NB4 (cell line): ENCODE data around the gene MNAT1.

Experiments
- DNase-seq: peaks from one replicate; pipeline ENCODE4 v3.0.0; 2010; ENCODE audit warnings: low read depth
- H3K4me3 ChIP-seq: one replicate; pipeline ENCODE4 v1.5.1; 2011; ENCODE audit warnings: mild to moderate bottlenecking, low read depth, low read length, moderate library complexity
- MYC ChIP-seq: IDR thresholded peaks from 2 replicates; pipeline ENCODE4 v1.6.1; 2011; ENCODE audit warnings: low read depth, low read length
- POLR2A ChIP-seq: IDR thresholded peaks from 2 replicates; pipeline ENCODE4 v1.6.1; 2011; ENCODE audit warnings: mild to moderate bottlenecking; ENCODE audit not compliant: insufficient read length; ENCODE audit errors: extremely low read depth
- TF ChIP-seq, protein P1 (sequence below): IDR thresholded peaks from one replicate; pipeline ENCODE4 v1.5.1; 2012; ENCODE audit warnings: low read depth, low read length
- TF ChIP-seq, protein P2 (sequence below): IDR thresholded peaks from 2 replicates; pipeline ENCODE4 v1.6.1; 2011; ENCODE audit warnings: low read depth, low read length

MNAT1 gene

DNA sequence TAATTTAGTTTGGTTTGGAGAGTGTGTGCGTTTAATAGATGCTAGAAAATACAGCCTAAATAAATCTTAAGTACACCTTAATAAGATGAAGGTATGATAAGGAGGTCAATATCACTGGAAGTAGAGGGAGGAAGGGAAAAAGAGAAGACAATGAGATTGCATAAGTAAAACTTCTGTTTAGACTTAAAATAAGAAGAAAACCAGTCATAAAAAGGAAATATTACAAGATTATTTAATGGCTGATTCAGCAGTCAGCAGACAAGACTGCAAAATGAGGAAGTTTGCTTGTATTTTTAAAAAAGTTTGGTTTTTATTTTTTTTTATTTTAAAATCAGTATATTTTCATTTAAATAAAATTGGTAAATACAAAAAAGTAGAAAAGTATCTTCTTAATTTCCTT, 249.6 kb downstream of the MNAT1 start:
- DNase-seq: no peak
- no peak overlapping the region for H3K4me3 ChIP-seq

DNA sequence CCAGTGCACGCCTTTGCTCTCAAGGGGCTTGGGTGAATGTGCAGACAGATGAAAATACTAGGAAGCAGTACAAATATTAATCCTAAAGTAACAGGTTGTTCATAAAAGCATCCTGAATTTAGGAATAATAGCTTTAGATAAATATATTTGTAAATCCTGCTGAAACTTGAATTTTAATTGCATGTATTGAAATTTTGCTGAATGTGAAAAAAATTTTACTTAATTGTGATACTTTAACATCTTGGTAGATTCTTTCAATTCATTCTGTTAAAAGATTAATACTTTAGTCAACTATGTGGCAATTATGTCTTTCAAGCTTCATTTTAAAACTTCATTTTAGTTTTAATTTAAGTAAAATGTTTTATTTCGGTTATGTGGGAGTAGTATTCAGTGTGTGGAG, 251.9 kb downstream of the MNAT1 start:
- DNase-seq: no peak
- H3K4me3 ChIP-seq: no peak overlapping the region
- TF ChIP-seq POLR2A: no peak
- TF ChIP-seq, protein P1, sequence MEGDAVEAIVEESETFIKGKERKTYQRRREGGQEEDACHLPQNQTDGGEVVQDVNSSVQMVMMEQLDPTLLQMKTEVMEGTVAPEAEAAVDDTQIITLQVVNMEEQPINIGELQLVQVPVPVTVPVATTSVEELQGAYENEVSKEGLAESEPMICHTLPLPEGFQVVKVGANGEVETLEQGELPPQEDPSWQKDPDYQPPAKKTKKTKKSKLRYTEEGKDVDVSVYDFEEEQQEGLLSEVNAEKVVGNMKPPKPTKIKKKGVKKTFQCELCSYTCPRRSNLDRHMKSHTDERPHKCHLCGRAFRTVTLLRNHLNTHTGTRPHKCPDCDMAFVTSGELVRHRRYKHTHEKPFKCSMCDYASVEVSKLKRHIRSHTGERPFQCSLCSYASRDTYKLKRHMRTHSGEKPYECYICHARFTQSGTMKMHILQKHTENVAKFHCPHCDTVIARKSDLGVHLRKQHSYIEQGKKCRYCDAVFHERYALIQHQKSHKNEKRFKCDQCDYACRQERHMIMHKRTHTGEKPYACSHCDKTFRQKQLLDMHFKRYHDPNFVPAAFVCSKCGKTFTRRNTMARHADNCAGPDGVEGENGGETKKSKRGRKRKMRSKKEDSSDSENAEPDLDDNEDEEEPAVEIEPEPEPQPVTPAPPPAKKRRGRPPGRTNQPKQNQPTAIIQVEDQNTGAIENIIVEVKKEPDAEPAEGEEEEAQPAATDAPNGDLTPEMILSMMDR: no peak
- TF ChIP-seq, protein P2, sequence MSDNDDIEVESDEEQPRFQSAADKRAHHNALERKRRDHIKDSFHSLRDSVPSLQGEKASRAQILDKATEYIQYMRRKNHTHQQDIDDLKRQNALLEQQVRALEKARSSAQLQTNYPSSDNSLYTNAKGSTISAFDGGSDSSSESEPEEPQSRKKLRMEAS: no peak
- no peak for TF ChIP-seq MYC

More for the DNA sequence above, 249.6 kb downstream of the MNAT1 start:
- no peak for TF ChIP-seq POLR2A
- TF ChIP-seq, protein P2: no peak
- TF ChIP-seq, protein P1: no peak
- TF ChIP-seq MYC: no peak

DNA sequence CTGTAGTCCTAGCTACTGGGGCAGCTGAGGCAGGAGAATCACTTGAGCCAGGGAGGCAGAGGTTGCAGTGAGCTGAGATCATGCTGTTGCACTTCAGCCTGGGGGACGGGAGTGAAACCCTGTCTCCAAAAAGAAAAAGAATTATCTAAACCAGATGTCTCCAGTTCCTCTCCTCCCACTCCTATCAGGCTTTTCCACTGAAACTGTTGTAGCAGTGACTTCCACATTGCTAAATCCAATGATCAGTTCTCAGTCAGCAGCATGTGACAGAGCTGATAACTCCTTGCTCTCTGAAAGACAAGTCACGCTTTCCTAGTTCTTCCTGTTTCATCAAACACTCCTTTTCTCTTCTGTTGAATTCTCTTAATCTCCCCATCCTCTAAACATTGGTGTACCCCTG, 255.0 kb downstream of the MNAT1 start:
- H3K4me3 ChIP-seq: no peak overlapping the region
- TF ChIP-seq POLR2A (no peak), MYC (no peak)
- TF ChIP-seq, protein P1: no peak
- TF ChIP-seq, protein P2: no peak
- no peak for DNase-seq

DNA sequence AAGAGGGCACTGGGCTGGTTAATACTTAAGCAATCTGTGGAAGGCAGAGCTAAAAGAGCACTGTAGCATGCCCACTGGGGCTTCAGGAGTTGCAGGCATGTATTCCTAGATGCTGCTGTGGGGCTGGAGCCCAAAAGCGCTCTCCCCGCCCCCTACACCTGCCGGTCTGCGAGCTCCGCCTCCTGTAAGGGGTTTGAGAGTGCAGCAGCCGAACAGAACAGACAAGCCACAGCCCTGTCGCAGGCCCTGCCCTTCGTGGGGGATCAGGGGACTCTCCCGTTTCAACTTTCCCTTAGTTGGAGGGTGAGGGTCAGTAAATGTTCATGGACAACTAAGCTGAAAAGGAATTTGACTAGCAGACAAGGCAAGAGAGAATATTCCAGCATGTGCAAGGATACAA, 264.1 kb downstream of the MNAT1 start:
- no peak for TF ChIP-seq MYC
- TF ChIP-seq, protein P2: no peak
- TF ChIP-seq, protein P1: no peak
- no peak for TF ChIP-seq POLR2A
- no peak for DNase-seq
- no peak overlapping the region for H3K4me3 ChIP-seq

DNA sequence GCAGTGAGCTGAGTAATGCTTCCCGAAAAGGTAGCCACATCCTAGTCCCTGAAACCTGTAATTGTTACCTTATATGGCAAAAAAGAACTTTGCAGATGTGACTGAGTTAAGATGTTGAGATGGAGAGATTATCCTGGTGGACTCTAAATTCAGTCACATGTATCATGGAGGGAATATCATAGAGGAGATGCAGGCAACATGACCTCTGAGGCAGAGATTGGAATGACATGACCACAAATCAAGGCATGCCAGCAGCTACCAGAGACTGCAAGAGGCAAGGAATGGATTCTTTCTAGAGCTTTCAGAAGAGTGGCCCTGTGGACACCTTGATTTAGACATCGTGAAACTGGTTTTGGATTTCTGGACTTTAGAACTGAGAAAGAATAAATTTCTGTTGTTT, 265.0 kb downstream of the MNAT1 start:
- no peak overlapping the region for H3K4me3 ChIP-seq
- DNase-seq: no peak
- TF ChIP-seq, protein P1: no peak
- no peak for TF ChIP-seq POLR2A
- TF ChIP-seq MYC: no peak
- TF ChIP-seq, protein P2: no peak

DNA sequence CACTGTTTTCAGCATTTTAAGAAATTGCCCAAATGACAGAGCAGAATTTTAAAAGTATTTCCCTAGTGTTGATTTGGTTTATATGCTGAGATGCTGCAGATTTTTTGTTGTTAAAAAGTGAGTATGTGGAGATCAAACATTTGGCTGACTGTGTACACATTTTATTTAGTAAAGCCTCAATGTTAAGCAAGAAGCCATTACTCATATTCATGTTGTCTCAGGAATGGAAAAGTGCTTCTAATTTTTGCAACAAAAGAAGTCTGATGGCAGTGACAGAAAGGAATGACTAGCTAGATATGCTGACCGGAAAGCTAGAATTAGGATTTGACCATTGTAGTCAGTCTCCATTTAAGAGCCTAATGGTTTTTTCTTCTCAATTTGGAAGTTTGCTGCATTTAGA, 269.0 kb downstream of the MNAT1 start:
- TF ChIP-seq POLR2A (no peak), MYC (no peak)
- TF ChIP-seq, protein P2: no peak
- TF ChIP-seq, protein P1: no peak
- no peak for DNase-seq
- no peak overlapping the region for H3K4me3 ChIP-seq
